ENCODE data around the gene TUBB2B.
A peak's percentile ranks its signal among the peaks of the same experiment; 100 is the strongest.
"Not testable (repeated sequence)": the region's sequence is repeated elsewhere in the genome, so short reads cannot be mapped to it uniquely, and the experiment has no call there.

TUBB2B gene

GRCh38 chr6:3258201-3258600 is 30.7 kb upstream of the TUBB2B start:
- DNase-seq = no peak

GRCh38 chr6:3253597-3253961 is 26.1 kb upstream of the TUBB2B start:
- DNase-seq = no peak

- no peak for DNase-seq
Observed at GRCh38 chr6:3252861-3253596, 25.6 kb upstream of the TUBB2B start.

- DNase-seq = no peak
Observed at GRCh38 chr6:3252369-3252768, 24.9 kb upstream of the TUBB2B start.

- DNase-seq = peak; percentile 82
Observed at GRCh38 chr6:3251462-3252314, 24.2 kb upstream of the TUBB2B start.

- DNase-seq = no peak
Observed at GRCh38 chr6:3250231-3250675, 22.8 kb upstream of the TUBB2B start.

- no peak for DNase-seq
Observed at GRCh38 chr6:3249821-3250220, 22.4 kb upstream of the TUBB2B start.

- DNase-seq = no peak
Observed at GRCh38 chr6:3247255-3248146, 20.0 kb upstream of the TUBB2B start.

- no peak for DNase-seq
Observed at GRCh38 chr6:3245216-3245615, 17.8 kb upstream of the TUBB2B start.

GRCh38 chr6:3244832-3245161 is 17.3 kb upstream of the TUBB2B start:
- not testable (repeated sequence) for DNase-seq

GRCh38 chr6:3244003-3244831 is 16.8 kb upstream of the TUBB2B start:
- no peak for DNase-seq

- no peak for DNase-seq
Observed at GRCh38 chr6:3242768-3243167, 15.3 kb upstream of the TUBB2B start.

GRCh38 chr6:3241745-3242144 is 14.3 kb upstream of the TUBB2B start:
- DNase-seq = not testable (repeated sequence)

- no peak for DNase-seq
Observed at GRCh38 chr6:3240595-3240994, 13.1 kb upstream of the TUBB2B start.

- DNase-seq = no peak
Observed at GRCh38 chr6:3239110-3239830, 11.8 kb upstream of the TUBB2B start.

- DNase-seq = no peak
Observed at GRCh38 chr6:3237761-3238662, 10.6 kb upstream of the TUBB2B start.

- no peak for DNase-seq
Observed at GRCh38 chr6:3236005-3236404, 8.6 kb upstream of the TUBB2B start.

GRCh38 chr6:3235486-3235885 is 8.0 kb upstream of the TUBB2B start:
- DNase-seq = no peak

- DNase-seq = no peak
Observed at GRCh38 chr6:3233904-3234303, 6.5 kb upstream of the TUBB2B start.

- DNase-seq = no peak
Observed at GRCh38 chr6:3233321-3233720, 5.9 kb upstream of the TUBB2B start.
